ENCODE results near the gene SPARCL1.
"Not testable (repeated sequence)": the region's sequence is repeated elsewhere in the genome, so short reads cannot be mapped to it uniquely, and the experiment has no call there.

SPARCL1 gene

DNA sequence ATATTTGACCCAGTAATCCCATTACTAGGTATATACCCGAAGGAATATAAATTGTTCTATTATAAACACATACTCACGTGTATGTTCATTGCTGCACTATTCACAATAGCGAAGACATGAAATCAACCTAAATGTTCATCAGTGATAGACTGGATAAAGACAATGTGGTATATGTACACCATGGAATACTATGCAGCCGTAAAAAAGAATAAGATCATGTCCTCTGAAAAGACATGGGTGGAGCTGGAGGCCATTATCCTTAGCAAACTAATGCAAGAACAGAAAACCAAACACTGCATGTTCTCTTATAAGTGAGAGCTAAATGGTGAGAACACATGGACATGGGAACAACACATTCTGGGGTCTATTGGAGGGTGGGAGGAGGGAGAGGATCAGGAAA is 70.3 kb downstream of the SPARCL1 start:
- Histone ChIP-seq H3F3A (ENCODE audit: control insufficient read depth, insufficient read depth) (no peaks in the 10 kb centered on the region), H3K4me1 (ENCODE audit: control insufficient read depth, low read length) (peaks cover 25% of the 10 kb centered on the region), H3K36me3 (ENCODE audit: control insufficient read depth, low read length) (peaks cover 29% of the 10 kb centered on the region), H3K9me2 (replicated peaks; ENCODE audit: control insufficient read depth, low read length) (no peaks in the 10 kb centered on the region), H3K9me3 (ENCODE audit: control insufficient read depth, insufficient read depth, low read length) (no peaks in the 10 kb centered on the region), H3K27ac (ENCODE audit: low read depth, low read length) (no peak overlapping the region), H4K20me1 (ENCODE audit: control insufficient read depth, insufficient read depth, low read depth, low read length) (no peaks in the 10 kb centered on the region), H3K27me3 (ENCODE audit: control insufficient read depth, low read length) (no peaks in the 10 kb centered on the region), H3K4me2 (ENCODE audit: low read length) (no peak overlapping the region), H3K79me2 (ENCODE audit: control insufficient read depth, low read length) (no peaks in the 10 kb centered on the region), H3K4me3 (ENCODE audit: low read length) (no peak overlapping the region)
- TF ChIP-seq CTCF (IDR thresholded peaks at IDR 0.05; ENCODE audit: low read depth, low read length, poor library complexity, severe bottlenecking), result no peak
- TF ChIP-seq EZH2phosphoT487 (IDR thresholded peaks at IDR 0.05; ENCODE audit: borderline replicate concordance, low read length), result no peak

GRCh38 chr4:87451537-87451936 is 77.6 kb downstream of the SPARCL1 start:
- Histone ChIP-seq H4K20me1 (ENCODE audit: control insufficient read depth, insufficient read depth, low read depth, low read length) (no peaks in the 10 kb centered on the region), H3K4me2 (ENCODE audit: low read length) (no peak overlapping the region), H3K79me2 (ENCODE audit: control insufficient read depth, low read length) (no peaks in the 10 kb centered on the region), H3K4me3 (ENCODE audit: low read length) (no peak overlapping the region), H3K4me1 (ENCODE audit: control insufficient read depth, low read length) (no peaks in the 10 kb centered on the region), H3F3A (ENCODE audit: control insufficient read depth, insufficient read depth) (no peaks in the 10 kb centered on the region), H3K36me3 (ENCODE audit: control insufficient read depth, low read length) (peaks cover 32% of the 10 kb centered on the region), H3K27me3 (ENCODE audit: control insufficient read depth, low read length) (no peaks in the 10 kb centered on the region), H3K9me2 (replicated peaks; ENCODE audit: control insufficient read depth, low read length) (no peaks in the 10 kb centered on the region), H3K9me3 (ENCODE audit: control insufficient read depth, insufficient read depth, low read length) (no peaks in the 10 kb centered on the region), H3K27ac (ENCODE audit: low read depth, low read length) (no peak overlapping the region)
- TF ChIP-seq EZH2phosphoT487 (IDR thresholded peaks at IDR 0.05; ENCODE audit: borderline replicate concordance, low read length), result no peak
- TF ChIP-seq CTCF (IDR thresholded peaks at IDR 0.05; ENCODE audit: low read depth, low read length, poor library complexity, severe bottlenecking), result no peak

DNA sequence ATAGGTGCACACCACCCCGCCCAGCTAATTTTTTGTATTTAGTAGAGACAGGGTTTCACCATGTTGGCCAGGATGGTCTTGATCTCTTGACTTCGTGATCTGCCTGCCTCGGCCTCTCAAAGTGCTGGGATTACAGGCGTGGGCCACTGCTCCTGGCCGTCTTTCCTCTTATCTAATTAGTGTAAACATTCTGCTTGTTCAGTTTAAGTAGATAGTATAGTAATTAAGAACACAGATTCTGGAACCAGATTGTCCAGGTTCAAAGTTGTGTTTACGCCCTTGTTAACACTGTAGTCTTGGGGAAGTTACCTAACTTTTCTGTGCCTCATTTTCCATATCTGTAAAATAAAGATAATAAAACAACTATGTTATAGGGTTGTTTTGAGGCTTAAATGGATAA is 82.8 kb downstream of the SPARCL1 start:
- H3K9me3 ChIP-seq (ENCODE audit: control insufficient read depth, insufficient read depth, low read length); H3F3A ChIP-seq (ENCODE audit: control insufficient read depth, insufficient read depth); H3K4me2 ChIP-seq (ENCODE audit: low read length); H3K27ac ChIP-seq (ENCODE audit: low read depth, low read length); H3K79me2 ChIP-seq (ENCODE audit: control insufficient read depth, low read length); H3K4me1 ChIP-seq (ENCODE audit: control insufficient read depth, low read length); H3K9me2 ChIP-seq (replicated peaks; ENCODE audit: control insufficient read depth, low read length); H3K4me3 ChIP-seq (ENCODE audit: low read length); H3K27me3 ChIP-seq (ENCODE audit: control insufficient read depth, low read length); H4K20me1 ChIP-seq (ENCODE audit: control insufficient read depth, insufficient read depth, low read depth, low read length): not testable (repeated sequence)
- H3K36me3 ChIP-seq (ENCODE audit: control insufficient read depth, low read length), result peaks cover 43% of the 10 kb centered on the region

DNA sequence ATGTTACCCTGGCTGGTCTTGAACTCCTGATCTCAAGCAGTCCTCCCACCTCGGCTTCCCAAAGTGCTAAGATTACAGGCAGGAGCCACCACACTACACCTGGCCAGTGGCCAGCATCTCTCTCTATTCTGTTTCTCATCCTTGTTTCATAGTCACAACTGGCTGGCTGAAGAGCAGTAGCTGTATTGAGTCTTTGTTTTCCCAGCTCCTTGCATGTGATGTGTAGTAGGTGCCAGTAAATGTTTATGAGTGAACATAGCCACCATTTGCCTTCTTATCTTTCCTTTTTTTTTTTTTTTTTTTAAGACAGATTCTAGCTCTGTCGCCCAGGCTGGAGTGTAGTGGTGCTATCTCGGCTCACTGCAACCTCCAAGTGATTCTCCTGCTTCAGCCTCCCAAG is 83.2 kb downstream of the SPARCL1 start:
- Histone ChIP-seq H3K36me3 (ENCODE audit: control insufficient read depth, low read length) (peaks cover 40% of the 10 kb centered on the region), H3K79me2 (ENCODE audit: control insufficient read depth, low read length) (no peaks in the 10 kb centered on the region), H3K4me2 (ENCODE audit: low read length) (no peak overlapping the region)

More for the DNA sequence above, 83.2 kb downstream of the SPARCL1 start:
- TF ChIP-seq EZH2phosphoT487 (IDR thresholded peaks at IDR 0.05; ENCODE audit: borderline replicate concordance, low read length), result no peak
- TF ChIP-seq CTCF (IDR thresholded peaks at IDR 0.05; ENCODE audit: low read depth, low read length, poor library complexity, severe bottlenecking), result no peak
- Histone ChIP-seq H3K4me3 (ENCODE audit: low read length) (no peak overlapping the region), H3K9me2 (replicated peaks; ENCODE audit: control insufficient read depth, low read length) (no peaks in the 10 kb centered on the region), H4K20me1 (ENCODE audit: control insufficient read depth, insufficient read depth, low read depth, low read length) (no peaks in the 10 kb centered on the region), H3K9me3 (ENCODE audit: control insufficient read depth, insufficient read depth, low read length) (no peaks in the 10 kb centered on the region), H3K27me3 (ENCODE audit: control insufficient read depth, low read length) (no peaks in the 10 kb centered on the region), H3F3A (ENCODE audit: control insufficient read depth, insufficient read depth) (no peaks in the 10 kb centered on the region; the same call in 1 of the 2 replicates), H3K4me1 (ENCODE audit: control insufficient read depth, low read length) (no peaks in the 10 kb centered on the region), H3K27ac (ENCODE audit: low read depth, low read length) (no peak overlapping the region)

Data from DOHH2 (cell line).